ENCODE data around the gene NUP188. TPM values are rescaled to one million over a fixed set of nuclear protein-coding genes. Genes with fewer than 3 reads are reported as not detected.

Gene NUP188
- total and polyA plus RNA-seq, 2 of the 4 experiments (the other 2 are of a cell fraction): 53.0 to 59.1 TPM

- no peak overlapping the region for H4K91ac ChIP-seq (ENCODE audit: insufficient read depth, low read depth, low read length)
- no peak overlapping the region for H2BK120ac ChIP-seq (ENCODE audit: low read depth, low read length)
- dilution Hi-C loops (cut with HindIII; ENCODE audit: low sequenced_read_pairs, unreplicated experiment) (no loop called here), in situ Hi-C loops (cut with MboI; ENCODE audit: low sequenced_read_pairs) (no loop called here), intact Hi-C loops (cut with micrococcal nuclease) (no loop called here)
- no peak overlapping the region for H3K23ac ChIP-seq (ENCODE audit: low read depth, low read length)
- H3K9me3 ChIP-seq (ENCODE audit: control insufficient read depth, insufficient read depth, low read length): no peaks in the 10 kb centered on the region
- H4K20me1 ChIP-seq (ENCODE audit: insufficient read depth, low read length): peaks cover 7% of the 10 kb centered on the region
- POLR2A ChIA-PET (ENCODE audit: unreplicated experiment): no interaction called here
- no peak overlapping the region for H3K4ac ChIP-seq (ENCODE audit: low read depth, low read length)
- no peak overlapping the region for H4K5ac ChIP-seq (ENCODE audit: low read depth, low read length)
- no peaks in the 10 kb centered on the region for H3K27me3 ChIP-seq (ENCODE audit: control insufficient read depth, insufficient read depth, low read length)
- H3K4me1 ChIP-seq (ENCODE audit: control insufficient read depth, insufficient read depth, low read length): no peaks in the 10 kb centered on the region
- BruUV-seq (replicated peaks): no TSS peak
- no peaks in the 10 kb centered on the region for H3K9me1 ChIP-seq (ENCODE audit: insufficient read depth, low read length)
- no peak overlapping the region for H3K27ac ChIP-seq (ENCODE audit: insufficient read depth, low read length)
- H2BK20ac ChIP-seq (ENCODE audit: low read depth, low read length): no peak overlapping the region
- no peak overlapping the region for H3K18ac ChIP-seq (ENCODE audit: low read depth, low read length)
- H3K4me3 ChIP-seq (ENCODE audit: insufficient read depth, low read depth, low read length): no peak overlapping the region
- peak overlapping the region; percentile 24 for H2AK9ac ChIP-seq (replicated peaks; ENCODE audit: low read depth, low read length, poor library complexity)
- TF ChIP-seq ELK1 (IDR thresholded peaks at IDR 0.05; ENCODE audit: borderline replicate concordance, low read depth, low read length) (no peak), CTCF (conservative IDR thresholded peaks at IDR 0.05; ENCODE audit: low read depth, low read length) (no peak), MAZ (IDR thresholded peaks at IDR 0.05; ENCODE audit: borderline replicate concordance, low read depth, low read length) (no peak), MAFK (IDR thresholded peaks at IDR 0.05; ENCODE audit: low read depth, low read length) (no peak), CHD1 (IDR thresholded peaks at IDR 0.05; ENCODE audit: low read depth, low read length) (no peak), BHLHE40 (IDR thresholded peaks at IDR 0.05; ENCODE audit: low read depth, low read length) (no peak), POLR2A (IDR thresholded peaks at IDR 0.05; ENCODE audit: low read depth, low read length) (no peak), SMC3 (IDR thresholded peaks at IDR 0.05; ENCODE audit: low read depth, low read length) (no peak), CEBPB (IDR thresholded peaks at IDR 0.05; ENCODE audit: low read depth, low read length) (no peak), FOS (IDR thresholded peaks at IDR 0.05; ENCODE audit: low read depth, low read length) (no peak), USF2 (IDR thresholded peaks at IDR 0.05; ENCODE audit: low read depth, low read length) (no peak), NFE2L2 (IDR thresholded peaks at IDR 0.05; ENCODE audit: low read depth, low read length) (no peak)
- H2BK15ac ChIP-seq (ENCODE audit: low read depth, low read length): no peak overlapping the region
- H4K8ac ChIP-seq (ENCODE audit: low read depth in 2 of 2, low read length in 2 of 2): no peak overlapping the region
- no peak overlapping the region for H3K9ac ChIP-seq (ENCODE audit: low read depth, low read length)
- 90% methylated on average over 2 of the region's 6 CpGs; no CpG with 5 or more reads in 1 of the 2 experiments for WGBS, 2 experiments (ENCODE audit: extremely low coverage in 2 of 2, insufficient read length in 1 of 2)
- H3K4me2 ChIP-seq (ENCODE audit: low read depth, low read length): no peak overlapping the region
- H2BK5ac ChIP-seq (ENCODE audit: low read depth, low read length, poor library complexity, severe bottlenecking): no peak overlapping the region
- CTCF ChIA-PET: no interaction called here
- ATAC-seq (ENCODE audit: low read depth) (no peak), DNase-seq (no peak)
- H2AK5ac ChIP-seq (ENCODE audit: low read depth, low read length): no peak overlapping the region
- H3K79me1 ChIP-seq (ENCODE audit: low read depth in 1 of 2, low read length in 2 of 2): no peaks in the 10 kb centered on the region
- no peak overlapping the region for H2AFZ ChIP-seq (replicated peaks; ENCODE audit: low read length, poor library complexity)
- no peak overlapping the region for H3K14ac ChIP-seq (replicated peaks; ENCODE audit: low read depth, low read length)
- no peak overlapping the region for H3K56ac ChIP-seq (ENCODE audit: extremely low read depth, insufficient read depth, low read length)
- peaks cover 40% of the 10 kb centered on the region for H3K36me3 ChIP-seq (ENCODE audit: control insufficient read depth, insufficient read depth, low read length)
Observed at GRCh38 chr9:129008469-129008965, 61.0 kb downstream of the NUP188 start.
